GM18867 (cell line): ENCODE results near the gene THAP12.
A peak's percentile ranks its signal among the peaks of the same experiment; 100 is the strongest.
"Not testable (repeated sequence)": the region's sequence is repeated elsewhere in the genome, so short reads cannot be mapped to it uniquely, and the experiment has no call there.

Source experiments
- ATAC-seq: cut with Tn5 transposase; IDR thresholded peaks from one replicate; pipeline ENCODE4 v1.9.1; 2021; ENCODE audit warnings: mild to moderate bottlenecking, moderate library complexity; ENCODE audit not compliant: unreplicated experiment

THAP12 gene

GRCh38 chr11:76329084-76329648 is 51.8 kb downstream of the THAP12 start:
- ATAC-seq: no peak

GRCh38 chr11:76327756-76328388 is 53.1 kb downstream of the THAP12 start:
- no peak for ATAC-seq

- no peak for ATAC-seq
These were observed 53.7 kb downstream of the THAP12 start for GRCh38 chr11:76327202-76327601.

- ATAC-seq: no peak
These were observed 55.7 kb downstream of the THAP12 start for GRCh38 chr11:76325185-76325584.

- no peak for ATAC-seq
These were observed 57.1 kb downstream of the THAP12 start for GRCh38 chr11:76323804-76324203.

- not testable (repeated sequence) for ATAC-seq
These were observed 57.6 kb downstream of the THAP12 start for GRCh38 chr11:76323375-76323774.

- ATAC-seq: no peak
These were observed 58.0 kb downstream of the THAP12 start for GRCh38 chr11:76322942-76323341.

- no peak for ATAC-seq
These were observed 58.4 kb downstream of the THAP12 start for GRCh38 chr11:76322540-76322939.

- ATAC-seq: no peak
These were observed 59.0 kb downstream of the THAP12 start for GRCh38 chr11:76321820-76322524.

- no peak for ATAC-seq
These were observed 59.6 kb downstream of the THAP12 start for GRCh38 chr11:76321340-76321739.

- no peak for ATAC-seq
These were observed 60.0 kb downstream of the THAP12 start for GRCh38 chr11:76320929-76321328.

- ATAC-seq: not testable (repeated sequence)
These were observed 61.1 kb downstream of the THAP12 start for GRCh38 chr11:76319798-76320197.

- ATAC-seq: peak; percentile 67
These were observed 62.1 kb downstream of the THAP12 start for GRCh38 chr11:76318744-76319384.

- ATAC-seq: no peak
These were observed 63.6 kb downstream of the THAP12 start for GRCh38 chr11:76317296-76317695.

GRCh38 chr11:76316726-76317125 is 64.2 kb downstream of the THAP12 start:
- ATAC-seq: no peak

GRCh38 chr11:76315182-76315853 is 65.6 kb downstream of the THAP12 start:
- ATAC-seq: no peak

GRCh38 chr11:76314741-76315090 is 66.2 kb downstream of the THAP12 start:
- ATAC-seq: no peak

- ATAC-seq: no peak
These were observed 66.8 kb downstream of the THAP12 start for GRCh38 chr11:76313913-76314740.

- ATAC-seq: no peak
These were observed 67.7 kb downstream of the THAP12 start for GRCh38 chr11:76313271-76313670.

GRCh38 chr11:76310832-76311595 is 69.9 kb downstream of the THAP12 start:
- ATAC-seq: no peak
